IMR-90 (cell line): ENCODE measurements around the gene GAREM1. TPM values are rescaled to one million over a fixed set of nuclear protein-coding genes. Genes with fewer than 3 reads are reported as not detected.

Experiments used
- ATAC-seq: fragments of 200-7000 bp; cut with Tn5 transposase; 2 replicates; pipeline ENCODE4 v1.9.1; 2020; ENCODE audit warnings: low read depth, mild to moderate bottlenecking, moderate library complexity
- BruUV-seq: library from RNA; stranded (reverse); fragments of 400-500 nt; replicated peaks from 2 replicates; lab custom pipeline; 2021; lab: Mats Ljungman, UMichigan
- CTCF ChIA-PET: fragments of 300-600 bp; formaldehyde crosslinking; extraction: SDS; loops from one replicate; lab custom pipeline; 2021; ENCODE audit warnings: antibody characterized with exemption; lab: Yijun Ruan, JAX
- POLR2A ChIA-PET: fragments of 300-600 bp; sonication (Branson Sonifier 250); formaldehyde crosslinking; loops from one replicate; lab custom pipeline; 2022; ENCODE audit warnings: antibody characterized with exemption; ENCODE audit not compliant: unreplicated experiment; lab: Charles Lee
- DNase-seq: peaks from one replicate; pipeline ENCODE4 v3.0.0; 2013
- H2AFZ ChIP-seq: replicated peaks from 2 replicates; pipeline ENCODE3; 2013; ENCODE audit warnings: low read length, mild to moderate bottlenecking; ENCODE audit not compliant: poor library complexity
- H2AK5ac ChIP-seq: 2 replicates; pipeline ENCODE4 v1.6.1; 2013; ENCODE audit warnings: low read depth, low read length, inconsistent platforms
- H2AK9ac ChIP-seq: replicated peaks from 2 replicates; pipeline ENCODE3; 2013; ENCODE audit warnings: mild to moderate bottlenecking, low read depth, low read length, moderate library complexity; ENCODE audit not compliant: poor library complexity
- H2BK120ac ChIP-seq: 2 replicates; pipeline ENCODE4 v1.6.1; 2013; ENCODE audit warnings: low read depth, low read length, inconsistent platforms
- H2BK15ac ChIP-seq: 3 replicates; pipeline ENCODE4 v1.6.1; 2013; ENCODE audit warnings: low read depth, low read length, inconsistent platforms
- H2BK20ac ChIP-seq: 2 replicates; pipeline ENCODE4 v1.6.1; 2013; ENCODE audit warnings: low read depth, mild to moderate bottlenecking, inconsistent platforms, low read length, moderate library complexity
- H2BK5ac ChIP-seq: 2 replicates; pipeline ENCODE4 v1.6.1; 2013; ENCODE audit warnings: mild to moderate bottlenecking, low read depth, low read length, inconsistent platforms; ENCODE audit not compliant: poor library complexity, severe bottlenecking
- H3K14ac ChIP-seq: replicated peaks from 2 replicates; pipeline ENCODE4 v1.6.1; 2013; ENCODE audit warnings: low read depth, low read length, inconsistent platforms
- H3K18ac ChIP-seq: 2 replicates; pipeline ENCODE4 v1.6.1; 2013; ENCODE audit warnings: low read depth, low read length, control low read depth
- H3K23ac ChIP-seq: 2 replicates; pipeline ENCODE4 v1.6.1; 2013; ENCODE audit warnings: low read depth, low read length, inconsistent platforms
- H3K27ac ChIP-seq: 2 replicates; pipeline ENCODE4 v1.5.1; 2013; ENCODE audit warnings: mild to moderate bottlenecking, control low read depth, low read length; ENCODE audit not compliant: insufficient read depth
- H3K27me3 ChIP-seq: 2 replicates; pipeline ENCODE4 v1.6.1; 2013; ENCODE audit warnings: low read length; ENCODE audit not compliant: control insufficient read depth, insufficient read depth
- H3K36me3 ChIP-seq: 2 replicates; pipeline ENCODE4 v1.6.1; 2013; ENCODE audit warnings: low read length, mixed read lengths; ENCODE audit not compliant: control insufficient read depth, insufficient read depth
- H3K4ac ChIP-seq: 2 replicates; pipeline ENCODE4 v1.6.1; 2013; ENCODE audit warnings: low read depth, low read length, inconsistent platforms
- H3K4me1 ChIP-seq: 2 replicates; pipeline ENCODE4 v1.6.1; 2013; ENCODE audit warnings: low read length, mixed read lengths; ENCODE audit not compliant: control insufficient read depth, insufficient read depth
- H3K4me2 ChIP-seq: 2 replicates; pipeline ENCODE4 v1.6.1; 2013; ENCODE audit warnings: low read depth, mild to moderate bottlenecking, control low read depth, low read length, moderate library complexity
- H3K4me3 ChIP-seq: 2 replicates; pipeline ENCODE4 v1.5.1; 2013; ENCODE audit warnings: low read depth, mild to moderate bottlenecking, control low read depth, low read length, moderate library complexity; ENCODE audit not compliant: insufficient read depth
- H3K56ac ChIP-seq: 2 replicates; pipeline ENCODE4 v1.6.1; 2013; ENCODE audit warnings: low read length, inconsistent platforms; ENCODE audit not compliant: insufficient read depth; ENCODE audit errors: extremely low read depth
- H3K79me1 ChIP-seq, 2 experiments: 2 replicates each; pipeline ENCODE4 v1.6.1; 2013; ENCODE audit warnings: low read length in 2 of 2, inconsistent platforms in 1 of 2, low read depth in 1 of 2
- H3K9ac ChIP-seq: 2 replicates; pipeline ENCODE4 v1.6.1; 2013; ENCODE audit warnings: low read depth, low read length, control low read depth
- H3K9me1 ChIP-seq: 2 replicates; pipeline ENCODE4 v1.6.1; 2013; ENCODE audit warnings: low read length, inconsistent platforms; ENCODE audit not compliant: insufficient read depth
- H3K9me3 ChIP-seq: 2 replicates; pipeline ENCODE4 v1.6.1; 2013; ENCODE audit warnings: low read length; ENCODE audit not compliant: control insufficient read depth, insufficient read depth
- H4K20me1 ChIP-seq: 2 replicates; pipeline ENCODE4 v1.6.1; 2013; ENCODE audit warnings: low read length, inconsistent platforms; ENCODE audit not compliant: insufficient read depth
- H4K5ac ChIP-seq: 2 replicates; pipeline ENCODE4 v1.6.1; 2013; ENCODE audit warnings: mild to moderate bottlenecking, low read depth, low read length, control low read depth
- H4K8ac ChIP-seq, 2 experiments: 2 replicates each; pipeline ENCODE4 v1.6.1; 2013; ENCODE audit warnings: low read depth in 2 of 2, low read length in 2 of 2, control low read depth in 1 of 2, inconsistent platforms in 1 of 2
- H4K91ac ChIP-seq: 2 replicates; pipeline ENCODE4 v1.6.1; 2013; ENCODE audit warnings: low read depth, low read length, inconsistent platforms; ENCODE audit not compliant: insufficient read depth
- BHLHE40 ChIP-seq: fragments of 150-350 bp; IDR thresholded peaks from 2 replicates; pipeline ENCODE4 v1.6.1; 2016; ENCODE audit warnings: mild to moderate bottlenecking, low read depth, low read length
- ELK1 ChIP-seq: fragments of 150-350 bp; IDR thresholded peaks from 2 replicates; pipeline ENCODE4 v1.6.1; 2016; ENCODE audit warnings: low read depth, mild to moderate bottlenecking, low read length, moderate library complexity, borderline replicate concordance
- FOS ChIP-seq: fragments of 150-350 bp; IDR thresholded peaks from 2 replicates; pipeline ENCODE4 v1.6.1; 2016; ENCODE audit warnings: low read depth, low read length
- MAFK ChIP-seq: IDR thresholded peaks from 2 replicates; pipeline ENCODE4 v1.6.1; 2012; ENCODE audit warnings: low read depth, low read length, improper control_type of control experiment
- MAZ ChIP-seq: IDR thresholded peaks from 2 replicates; pipeline ENCODE4 v1.6.1; 2012; ENCODE audit warnings: low read depth, mild to moderate bottlenecking, low read length, improper control_type of control experiment, moderate library complexity, borderline replicate concordance
- NFE2L2 ChIP-seq: fragments of 150-350 bp; IDR thresholded peaks from 2 replicates; pipeline ENCODE4 v1.6.1; 2016; ENCODE audit warnings: low read depth, mild to moderate bottlenecking, low read length
- POLR2A ChIP-seq: IDR thresholded peaks from 2 replicates; pipeline ENCODE4 v1.6.1; 2012; ENCODE audit warnings: mild to moderate bottlenecking, low read depth, low read length
- RCOR1 ChIP-seq: IDR thresholded peaks from 2 replicates; pipeline ENCODE4 v1.6.1; 2012; ENCODE audit warnings: mild to moderate bottlenecking, low read length, improper control_type of control experiment; ENCODE audit not compliant: insufficient replicate concordance
- RFX5 ChIP-seq: IDR thresholded peaks from 2 replicates; pipeline ENCODE4 v1.8.0; 2012; ENCODE audit warnings: low read depth, mild to moderate bottlenecking, low read length, moderate library complexity
- SMC3 ChIP-seq: fragments of 150-350 bp; IDR thresholded peaks from 2 replicates; pipeline ENCODE4 v1.6.1; 2016; ENCODE audit warnings: low read depth, mild to moderate bottlenecking, antibody characterized with exemption, low read length, moderate library complexity
- USF2 ChIP-seq: fragments of 150-350 bp; IDR thresholded peaks from 2 replicates; pipeline ENCODE4 v1.6.1; 2017; ENCODE audit warnings: mild to moderate bottlenecking, antibody characterized with exemption, low read length, low read depth
- WGBS, 2 experiments: methylation state at CpG; one replicate each; pipeline versions ENCODE4 v1.1.5 to v1.1.7; 2013; ENCODE audit warnings: missing lambda C conversion rate in 2 of 2; ENCODE audit not compliant: insufficient read length in 1 of 2; ENCODE audit errors: extremely low coverage in 2 of 2; 5-methylcytosine and 5-hydroxymethylcytosine counted together
- dilution Hi-C: fragments of 300-500 bp; cut with HindIII; formaldehyde crosslinking; loops from one replicate; pipeline ENCODE4 v1.14.3; 2018; ENCODE audit warnings: low sequenced_read_pairs; ENCODE audit not compliant: unreplicated experiment
- in situ Hi-C: fragments of 300-500 bp; cut with MboI; formaldehyde crosslinking; loops from 3 replicates; pipeline ENCODE4 v1.14.3; 2019; ENCODE audit warnings: low sequenced_read_pairs, inconsistent platforms, mixed read lengths
- intact Hi-C: fragments of 100-400 bp; cut with micrococcal nuclease; formaldehyde crosslinking; loops from 2 replicates; pipeline ENCODE4 v1.10.0; 2022
- polyA plus RNA-seq, 3 experiments: library from polyadenylated mRNA; depleted of rRNA; stranded (reverse); fragments of >200 nt; gene quantifications; 2 replicates each; pipeline ENCODE4 v1.2.3, GENCODE V29; 2012; ENCODE audit warnings: low replicate concordance in 1 of 3
- total RNA-seq: library from RNA; depleted of rRNA; stranded (reverse); fragments of >200 nt; gene quantifications from 2 replicates; pipeline ENCODE4 v1.2.3, GENCODE V29; 2012
- TF ChIP-seq, protein P1 (sequence below): conservative IDR thresholded peaks from 2 replicates; pipeline ENCODE4 v1.5.1; 2012; ENCODE audit warnings: mild to moderate bottlenecking, low read depth, low read length, improper control_type of control experiment

The GAREM1 gene
- total and polyA plus RNA-seq, 2 of the 4 experiments (the other 2 are of a cell fraction) = 1.4 to 2.3 TPM

- Histone ChIP-seq H3K9me3 (no peaks in the 10 kb centered on the region), H2AK9ac (no peak overlapping the region), H3K79me1 (no peaks in the 10 kb centered on the region), H3K18ac (no peak overlapping the region), H4K5ac (no peak overlapping the region), H3K4ac (no peak overlapping the region), H4K20me1 (no peaks in the 10 kb centered on the region), H3K4me3 (no peak overlapping the region), H2AFZ (no peak overlapping the region), H4K91ac (no peak overlapping the region), H2BK5ac (no peak overlapping the region), H2BK15ac (no peak overlapping the region), H3K56ac (no peak overlapping the region), H2BK20ac (no peak overlapping the region), H3K4me1 (no peaks in the 10 kb centered on the region), H3K23ac (no peak overlapping the region), H3K9ac (no peak overlapping the region), H3K36me3 (no peaks in the 10 kb centered on the region), H3K27me3 (peaks cover 2% of the 10 kb centered on the region), H2BK120ac (no peak overlapping the region), H3K27ac (no peak overlapping the region), H3K9me1 (no peaks in the 10 kb centered on the region), H4K8ac (no peak overlapping the region), H2AK5ac (no peak overlapping the region), H3K14ac (no peak overlapping the region), H3K4me2 (no peak overlapping the region)
- ATAC-seq (no peak), DNase-seq (no peak)
- ChIA-PET CTCF (no interaction called here), POLR2A (no interaction called here)
- TF ChIP-seq RCOR1 (no peak), NFE2L2 (no peak), POLR2A (no peak), BHLHE40 (no peak), MAFK (no peak), ELK1 (no peak), USF2 (no peak), FOS (no peak), MAZ (no peak), RFX5 (no peak), SMC3 (no peak)
- TF ChIP-seq, protein P1, sequence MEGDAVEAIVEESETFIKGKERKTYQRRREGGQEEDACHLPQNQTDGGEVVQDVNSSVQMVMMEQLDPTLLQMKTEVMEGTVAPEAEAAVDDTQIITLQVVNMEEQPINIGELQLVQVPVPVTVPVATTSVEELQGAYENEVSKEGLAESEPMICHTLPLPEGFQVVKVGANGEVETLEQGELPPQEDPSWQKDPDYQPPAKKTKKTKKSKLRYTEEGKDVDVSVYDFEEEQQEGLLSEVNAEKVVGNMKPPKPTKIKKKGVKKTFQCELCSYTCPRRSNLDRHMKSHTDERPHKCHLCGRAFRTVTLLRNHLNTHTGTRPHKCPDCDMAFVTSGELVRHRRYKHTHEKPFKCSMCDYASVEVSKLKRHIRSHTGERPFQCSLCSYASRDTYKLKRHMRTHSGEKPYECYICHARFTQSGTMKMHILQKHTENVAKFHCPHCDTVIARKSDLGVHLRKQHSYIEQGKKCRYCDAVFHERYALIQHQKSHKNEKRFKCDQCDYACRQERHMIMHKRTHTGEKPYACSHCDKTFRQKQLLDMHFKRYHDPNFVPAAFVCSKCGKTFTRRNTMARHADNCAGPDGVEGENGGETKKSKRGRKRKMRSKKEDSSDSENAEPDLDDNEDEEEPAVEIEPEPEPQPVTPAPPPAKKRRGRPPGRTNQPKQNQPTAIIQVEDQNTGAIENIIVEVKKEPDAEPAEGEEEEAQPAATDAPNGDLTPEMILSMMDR = no peak
- no TSS peak for BruUV-seq
- in situ Hi-C loops (no loop called here), dilution Hi-C loops (no loop called here), intact Hi-C loops (no loop called here)
- 40% methylated on average over 1 of the region's 2 CpGs; no CpG with 5 or more reads in 1 of the 2 experiments for WGBS, 2 experiments
Measured at GRCh38 chr18:32258148-32258547, 212.5 kb downstream of the GAREM1 start.
